Measurements from ENCODE around the gene ATF7IP2.

DNA sequence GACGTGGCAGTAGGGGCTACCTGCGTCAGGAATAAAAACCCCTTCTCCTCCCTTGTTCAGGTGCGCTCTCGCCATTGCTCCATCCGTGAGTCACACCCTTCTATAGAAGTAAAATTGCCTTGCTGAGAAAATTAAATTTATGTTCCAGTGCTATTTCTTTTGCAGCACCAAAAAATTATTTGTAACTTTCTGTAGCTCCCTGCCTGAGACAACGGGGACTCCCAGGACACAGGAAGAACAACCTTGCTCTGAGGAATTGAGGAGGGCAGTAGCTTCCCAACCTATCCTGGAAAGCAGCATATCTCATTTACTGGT is 109.1 kb downstream of the ATF7IP2 start:
- TF ChIP-seq, protein P1, sequence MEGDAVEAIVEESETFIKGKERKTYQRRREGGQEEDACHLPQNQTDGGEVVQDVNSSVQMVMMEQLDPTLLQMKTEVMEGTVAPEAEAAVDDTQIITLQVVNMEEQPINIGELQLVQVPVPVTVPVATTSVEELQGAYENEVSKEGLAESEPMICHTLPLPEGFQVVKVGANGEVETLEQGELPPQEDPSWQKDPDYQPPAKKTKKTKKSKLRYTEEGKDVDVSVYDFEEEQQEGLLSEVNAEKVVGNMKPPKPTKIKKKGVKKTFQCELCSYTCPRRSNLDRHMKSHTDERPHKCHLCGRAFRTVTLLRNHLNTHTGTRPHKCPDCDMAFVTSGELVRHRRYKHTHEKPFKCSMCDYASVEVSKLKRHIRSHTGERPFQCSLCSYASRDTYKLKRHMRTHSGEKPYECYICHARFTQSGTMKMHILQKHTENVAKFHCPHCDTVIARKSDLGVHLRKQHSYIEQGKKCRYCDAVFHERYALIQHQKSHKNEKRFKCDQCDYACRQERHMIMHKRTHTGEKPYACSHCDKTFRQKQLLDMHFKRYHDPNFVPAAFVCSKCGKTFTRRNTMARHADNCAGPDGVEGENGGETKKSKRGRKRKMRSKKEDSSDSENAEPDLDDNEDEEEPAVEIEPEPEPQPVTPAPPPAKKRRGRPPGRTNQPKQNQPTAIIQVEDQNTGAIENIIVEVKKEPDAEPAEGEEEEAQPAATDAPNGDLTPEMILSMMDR (IDR thresholded peaks at IDR 0.05; ENCODE audit: insufficient read depth, low read length) = no peak
- TF ChIP-seq GABPA (IDR thresholded peaks at IDR 0.05; ENCODE audit: low read depth) (no peak), REST (IDR thresholded peaks at IDR 0.05; ENCODE audit: insufficient replicate concordance, low read depth) (no peak), POLR2AphosphoS5 (IDR thresholded peaks at IDR 0.05; ENCODE audit: low read depth) (no peak), SPI1 (IDR thresholded peaks at IDR 0.05; ENCODE audit: borderline replicate concordance, low read depth) (no peak)

All from HL-60 (cell line).